ENCODE results near the gene CREBL2.
"Not testable (repeated sequence)": the region's sequence is repeated elsewhere in the genome, so short reads cannot be mapped to it uniquely, and the experiment has no call there.

The CREBL2 gene

GRCh38 chr12:12639995-12640394, 28.3 kb downstream of the CREBL2 start:
- not testable (repeated sequence) for DNase-seq

DNA sequence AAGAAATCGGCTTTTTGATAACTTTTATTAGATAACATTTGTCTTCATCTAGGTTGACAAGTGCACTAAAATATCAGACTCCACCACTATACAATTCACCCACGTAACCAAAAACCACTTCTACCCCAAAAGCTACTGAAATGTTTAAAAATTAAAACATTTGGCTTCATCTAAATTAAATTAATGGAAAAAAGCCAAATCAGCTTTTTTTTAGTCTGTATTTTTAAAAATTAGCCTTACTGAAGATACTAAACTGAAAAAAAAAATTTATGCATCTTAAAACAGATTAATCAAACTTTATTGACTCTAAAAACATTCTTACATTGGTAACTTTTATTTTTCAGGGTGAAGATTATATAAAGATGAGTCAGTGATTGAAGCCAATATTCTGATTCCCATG, 30.0 kb downstream of the CREBL2 start:
- no peak for DNase-seq

DNA sequence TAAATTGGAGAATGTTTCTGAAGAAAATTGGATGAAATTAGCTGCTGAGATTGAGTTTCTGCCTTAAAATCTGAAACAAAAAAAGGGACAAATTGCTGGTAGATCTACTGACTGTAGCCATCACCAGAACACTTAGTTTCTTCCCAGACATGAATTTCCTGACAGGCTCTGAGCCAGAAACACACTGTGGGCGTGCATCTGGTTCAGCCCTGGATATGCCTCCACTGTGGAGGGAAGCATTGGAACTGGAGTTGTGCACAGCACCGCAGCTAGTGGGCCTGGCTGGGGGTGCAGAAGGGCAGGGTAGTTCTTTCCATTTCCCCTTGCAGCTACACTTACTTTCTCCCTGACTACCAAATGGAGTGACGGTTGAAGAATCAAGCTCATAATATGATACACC, 31.2 kb downstream of the CREBL2 start:
- no peak for DNase-seq

DNA sequence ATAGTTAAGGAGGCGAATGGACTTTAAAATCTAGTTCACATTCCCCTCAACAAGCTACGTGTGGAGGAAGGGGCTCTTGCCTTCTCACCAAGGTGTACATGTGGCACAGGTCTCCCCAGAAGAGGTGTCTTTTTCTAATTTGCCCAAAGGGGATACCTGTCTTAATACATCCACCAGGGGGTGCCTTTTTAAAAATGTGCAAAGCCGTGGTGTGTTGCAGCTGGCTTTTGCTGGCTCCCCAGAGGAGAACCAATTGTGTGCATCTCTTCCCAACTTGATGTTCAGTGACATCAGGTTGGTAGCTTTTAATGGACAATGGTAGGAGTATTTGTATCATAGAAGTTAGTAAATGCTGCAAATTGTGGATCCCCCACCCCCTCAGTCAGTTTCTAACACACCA, 33.8 kb downstream of the CREBL2 start:
- no peak for DNase-seq

DNA sequence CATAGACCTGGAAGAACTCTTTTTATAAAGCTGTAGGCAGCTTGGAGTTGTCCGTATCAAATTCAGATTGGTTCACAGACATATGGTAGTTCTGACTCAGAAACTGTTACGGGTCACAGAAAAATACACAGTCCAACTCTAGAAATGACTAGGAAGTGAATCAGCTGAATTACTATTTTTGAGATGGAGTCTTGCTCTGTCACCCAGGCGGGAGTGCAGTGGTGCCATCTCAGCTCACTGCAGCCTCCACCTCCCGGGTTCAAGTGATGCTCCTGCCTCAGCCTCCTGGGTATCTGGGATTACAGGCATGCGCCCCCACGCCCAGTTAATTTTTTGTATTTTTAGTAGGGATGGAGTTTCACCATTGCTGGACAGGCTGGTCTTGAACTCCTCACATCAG, 34.3 kb downstream of the CREBL2 start:
- not testable (repeated sequence) for DNase-seq

DNA sequence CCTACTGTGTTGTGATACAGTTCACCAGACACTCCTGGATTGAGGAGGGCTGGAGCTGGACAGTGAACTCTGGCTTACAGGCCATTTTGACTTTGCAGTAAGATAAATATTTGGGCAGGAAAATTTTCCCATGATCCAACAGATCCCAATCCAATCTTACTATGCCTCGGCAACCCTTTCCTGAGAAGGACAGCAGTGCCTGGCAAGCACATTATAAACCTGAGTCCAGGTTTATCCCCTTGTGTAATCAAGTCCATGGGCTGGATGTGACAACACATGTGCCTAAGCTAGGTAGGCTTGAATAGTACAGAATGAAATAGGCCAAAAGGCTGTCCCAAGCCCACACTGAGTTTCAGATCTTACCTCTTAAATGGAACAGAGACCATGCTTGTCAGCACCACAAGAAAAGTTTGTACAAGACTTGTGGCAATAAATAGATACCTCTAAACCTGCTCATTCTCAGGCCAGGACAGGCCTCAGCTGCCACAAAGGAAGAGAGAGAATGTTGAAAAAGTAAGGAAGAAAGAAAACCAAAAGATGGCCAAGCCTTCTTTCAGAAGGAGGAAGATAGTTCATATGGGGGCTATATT, 34.9 kb downstream of the CREBL2 start:
- DNase-seq: no peak

GRCh38 chr12:12648284-12648683, 36.6 kb downstream of the CREBL2 start:
- DNase-seq: no peak

DNA sequence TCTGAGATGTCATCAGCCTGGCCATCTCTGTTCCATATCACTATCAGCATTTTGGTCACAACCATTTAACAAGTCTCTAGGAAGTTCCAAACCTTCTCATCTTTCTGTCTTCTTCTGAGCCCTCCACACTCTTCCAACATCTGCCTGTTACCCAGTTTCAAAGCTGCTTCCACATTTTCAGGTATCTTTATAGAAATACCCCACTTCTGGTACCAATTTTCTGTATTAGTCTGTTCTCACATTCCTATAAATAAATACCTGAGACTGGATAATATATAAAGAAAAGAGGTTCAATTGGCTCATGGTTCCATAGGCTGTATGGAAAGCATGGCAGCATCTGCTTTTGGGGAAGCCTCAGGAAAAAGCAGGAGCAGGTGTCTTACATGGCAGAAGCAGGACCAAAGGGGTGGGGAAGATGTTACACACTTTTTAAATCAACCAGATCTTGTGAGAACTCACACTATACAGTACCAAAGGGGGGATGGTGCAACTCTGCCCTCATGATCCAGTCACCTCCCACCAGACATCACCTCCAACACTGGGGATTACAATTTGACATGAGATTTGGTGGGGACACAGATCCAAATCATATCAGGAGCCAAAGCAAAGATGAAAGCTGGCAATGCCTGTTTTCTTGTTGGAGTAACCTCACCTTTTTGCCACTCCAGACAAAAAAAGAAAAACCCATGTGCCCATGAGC, 37.4 kb downstream of the CREBL2 start:
- DNase-seq: no peak

DNA sequence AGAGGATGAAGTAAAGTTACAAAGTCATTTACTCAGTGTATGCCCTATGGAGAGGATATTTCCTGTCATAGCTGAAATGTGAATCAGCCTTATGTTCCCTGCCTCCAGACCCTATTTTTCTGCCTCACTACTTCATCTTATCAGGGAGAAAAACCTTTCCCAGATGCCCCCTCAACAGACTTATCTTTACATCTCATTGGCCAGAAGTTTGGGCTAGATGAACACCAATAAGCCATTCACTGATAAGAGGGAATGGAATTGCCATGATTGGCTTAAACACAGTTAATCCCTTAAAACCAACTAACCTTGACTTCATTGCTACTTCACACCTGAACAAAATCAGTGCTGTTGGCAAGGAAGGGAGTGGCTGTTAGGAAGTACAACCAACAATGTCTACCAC, 40.1 kb downstream of the CREBL2 start:
- no peak for DNase-seq

GRCh38 chr12:12652704-12653103, 41.0 kb downstream of the CREBL2 start:
- DNase-seq: not testable (repeated sequence)

DNA sequence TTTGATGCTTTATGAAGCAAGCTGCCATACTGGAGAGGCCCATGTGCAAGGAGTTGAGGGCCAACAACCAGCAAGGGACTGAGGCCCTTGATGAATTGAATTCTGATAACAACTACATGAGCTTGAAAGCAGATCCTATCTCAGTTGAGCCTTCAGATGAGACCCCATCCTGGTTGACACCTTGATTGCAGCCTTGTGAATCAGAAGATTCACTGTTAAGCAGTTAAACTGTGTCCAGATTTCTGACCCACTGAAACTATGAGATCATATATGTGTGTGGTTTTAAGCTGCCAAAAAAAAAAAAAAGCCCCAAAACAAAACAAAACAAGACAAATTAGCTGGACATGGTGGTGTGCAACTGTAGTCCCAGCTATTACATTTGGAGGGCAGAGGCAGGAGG, 42.2 kb downstream of the CREBL2 start:
- DNase-seq: no peak

DNA sequence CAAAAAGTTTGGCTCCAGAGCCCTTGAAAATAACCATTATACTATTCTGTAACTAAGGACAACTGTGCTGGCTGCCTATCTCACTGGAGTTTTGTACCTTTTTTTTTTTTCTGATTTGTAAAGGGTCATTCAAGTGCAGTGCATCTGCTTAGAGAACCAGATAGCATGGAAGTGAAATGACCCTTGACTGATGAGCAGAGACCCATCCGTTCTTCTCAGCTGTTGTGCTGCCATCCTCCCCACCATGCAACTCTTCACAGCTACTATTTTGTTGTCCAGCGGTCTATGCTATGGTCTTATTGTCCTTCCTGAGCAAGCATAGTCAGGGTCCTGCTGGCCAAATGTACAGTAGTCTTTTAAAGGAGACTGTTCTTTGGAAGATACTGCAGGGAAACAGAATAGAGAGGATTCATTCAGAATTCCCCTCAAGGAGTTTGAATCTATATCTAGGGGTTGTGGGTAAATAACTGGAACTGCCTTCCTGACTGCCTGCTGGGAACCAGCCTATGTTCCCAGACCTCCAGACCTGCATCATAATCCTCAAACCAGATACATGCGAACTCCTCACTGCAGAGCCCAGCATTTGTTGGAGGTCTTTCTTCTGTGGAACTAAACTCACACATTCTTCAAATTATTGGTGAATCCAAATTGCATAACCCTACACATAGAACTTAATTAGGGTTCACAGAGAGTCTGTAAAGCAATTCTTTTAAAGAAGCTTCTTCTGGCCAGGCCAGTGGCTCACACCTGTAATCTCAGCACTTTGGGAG, 43.2 kb downstream of the CREBL2 start:
- DNase-seq: no peak

- no peak for DNase-seq
Measured at GRCh38 chr12:12660201-12660600, 48.5 kb downstream of the CREBL2 start.

GRCh38 chr12:12661086-12661856, 49.6 kb downstream of the CREBL2 start:
- no peak for DNase-seq

DNA sequence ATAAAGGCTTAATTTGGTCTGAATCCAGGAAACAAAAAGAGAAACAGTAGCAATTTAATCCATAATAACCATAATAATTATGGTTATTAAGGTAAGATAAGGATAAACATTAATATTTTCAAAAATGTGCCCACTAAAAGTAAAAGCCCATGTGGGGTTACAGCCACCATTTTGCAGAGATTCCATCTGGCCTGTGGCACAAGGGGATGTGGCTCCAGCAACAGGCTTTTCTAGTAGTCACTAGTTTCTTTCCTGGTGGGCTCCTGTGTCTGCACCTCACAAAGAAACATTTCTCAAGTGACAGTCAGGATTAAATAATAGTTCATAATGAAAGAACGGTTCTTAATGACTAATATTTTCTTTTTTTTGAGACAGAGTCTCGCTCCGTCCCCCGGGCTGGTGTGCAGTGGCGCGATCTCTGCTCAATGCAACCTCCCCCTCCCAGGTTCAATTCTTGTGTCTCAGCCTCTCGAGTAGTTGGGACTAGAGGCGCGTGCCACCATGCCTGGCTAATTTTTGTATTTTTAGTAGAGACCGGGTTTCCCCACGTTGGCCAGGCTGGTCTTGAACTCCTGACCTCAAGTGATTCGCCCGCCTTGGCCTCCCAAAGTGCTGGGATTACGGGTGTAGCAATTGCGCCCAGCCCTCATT, 52.1 kb downstream of the CREBL2 start:
- no peak for DNase-seq

- no peak for DNase-seq
Measured at GRCh38 chr12:12665194-12665593, 53.5 kb downstream of the CREBL2 start.

- no peak for DNase-seq
Measured at GRCh38 chr12:12668005-12668404, 56.3 kb downstream of the CREBL2 start.

GRCh38 chr12:12669020-12669419, 57.3 kb downstream of the CREBL2 start:
- no peak for DNase-seq

GRCh38 chr12:12671850-12672660, 60.4 kb downstream of the CREBL2 start:
- no peak for DNase-seq

DNA sequence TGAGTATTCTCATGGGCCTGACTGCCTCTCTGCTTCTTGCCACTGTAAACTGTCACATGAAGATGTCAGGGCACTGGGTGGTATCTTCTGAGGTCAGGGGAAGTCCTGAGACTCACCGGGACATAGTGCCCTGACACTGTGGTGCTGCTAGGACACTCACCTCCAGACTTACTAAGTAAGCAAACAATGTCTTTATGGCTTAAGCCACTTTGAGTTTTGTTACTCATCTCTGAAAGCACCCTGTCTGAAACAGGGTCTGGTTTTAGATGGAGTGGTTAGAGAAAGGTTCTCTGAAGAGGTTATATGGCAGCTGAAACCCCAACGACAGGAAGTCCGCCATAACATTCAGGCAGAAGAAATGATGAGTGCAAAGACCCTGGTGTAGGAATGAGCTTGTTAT, 61.6 kb downstream of the CREBL2 start:
- no peak for DNase-seq

DNA sequence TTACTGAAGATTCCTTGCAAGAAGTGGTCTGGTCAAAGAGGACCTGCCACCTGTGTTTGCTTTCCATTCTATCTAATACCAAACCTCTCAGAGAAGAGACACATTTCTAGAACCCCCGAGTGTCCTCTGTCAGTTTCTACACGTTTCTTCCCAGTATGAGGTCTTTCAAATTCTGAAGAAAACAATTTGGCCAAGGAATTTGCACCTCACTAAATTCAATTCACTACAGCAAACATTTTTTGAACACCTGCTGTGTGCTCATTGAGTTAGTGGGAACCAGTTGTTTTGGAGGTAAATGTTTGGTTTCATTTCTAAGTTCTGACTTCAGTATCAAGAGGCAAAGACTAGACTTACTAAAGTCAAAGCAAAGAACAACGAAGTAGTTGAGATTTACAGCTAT, 64.9 kb downstream of the CREBL2 start:
- no peak for DNase-seq
